HFF-Myc (cell line): ENCODE measurements around the gene ZNF521.

ENCODE experiments used
- DNase-seq: peaks from one replicate; pipeline ENCODE4 v3.0.0-alpha.2; 2011; ENCODE audit warnings: low read depth; ENCODE audit errors: extremely low read depth
- H3K4me3 ChIP-seq: replicated peaks from 2 replicates; pipeline ENCODE4 v1.5.1; 2011; ENCODE audit warnings: low read depth, mild to moderate bottlenecking, control low read depth, low read length
- TF ChIP-seq, protein P1 (sequence below): IDR thresholded peaks from 2 replicates; pipeline ENCODE4 v1.5.1; 2012; ENCODE audit warnings: mild to moderate bottlenecking, low read depth, low read length, control low read depth; ENCODE audit errors: missing control alignments

The ZNF521 gene

DNA sequence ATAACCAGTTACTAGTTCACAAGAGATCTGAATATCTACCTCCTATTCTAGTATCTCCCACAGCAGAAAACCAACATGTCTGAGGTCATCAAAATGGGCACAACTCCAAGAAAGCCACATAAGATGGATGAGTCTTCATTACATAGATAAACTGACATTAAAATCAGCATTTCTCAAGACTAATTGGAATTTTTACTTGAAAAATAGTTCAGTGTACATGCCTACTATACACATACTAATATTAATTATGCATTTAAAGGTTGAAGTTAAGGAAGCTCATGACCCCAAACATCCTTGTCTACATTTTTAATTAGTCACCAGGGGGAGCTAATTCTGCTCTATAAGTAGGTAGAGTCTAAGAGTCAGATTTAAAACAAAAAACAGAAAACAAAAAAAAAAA is 41.9 kb downstream of the ZNF521 start:
- no peak overlapping the region for H3K4me3 ChIP-seq
- no peak for DNase-seq
- TF ChIP-seq, protein P1, sequence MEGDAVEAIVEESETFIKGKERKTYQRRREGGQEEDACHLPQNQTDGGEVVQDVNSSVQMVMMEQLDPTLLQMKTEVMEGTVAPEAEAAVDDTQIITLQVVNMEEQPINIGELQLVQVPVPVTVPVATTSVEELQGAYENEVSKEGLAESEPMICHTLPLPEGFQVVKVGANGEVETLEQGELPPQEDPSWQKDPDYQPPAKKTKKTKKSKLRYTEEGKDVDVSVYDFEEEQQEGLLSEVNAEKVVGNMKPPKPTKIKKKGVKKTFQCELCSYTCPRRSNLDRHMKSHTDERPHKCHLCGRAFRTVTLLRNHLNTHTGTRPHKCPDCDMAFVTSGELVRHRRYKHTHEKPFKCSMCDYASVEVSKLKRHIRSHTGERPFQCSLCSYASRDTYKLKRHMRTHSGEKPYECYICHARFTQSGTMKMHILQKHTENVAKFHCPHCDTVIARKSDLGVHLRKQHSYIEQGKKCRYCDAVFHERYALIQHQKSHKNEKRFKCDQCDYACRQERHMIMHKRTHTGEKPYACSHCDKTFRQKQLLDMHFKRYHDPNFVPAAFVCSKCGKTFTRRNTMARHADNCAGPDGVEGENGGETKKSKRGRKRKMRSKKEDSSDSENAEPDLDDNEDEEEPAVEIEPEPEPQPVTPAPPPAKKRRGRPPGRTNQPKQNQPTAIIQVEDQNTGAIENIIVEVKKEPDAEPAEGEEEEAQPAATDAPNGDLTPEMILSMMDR, result no peak

DNA sequence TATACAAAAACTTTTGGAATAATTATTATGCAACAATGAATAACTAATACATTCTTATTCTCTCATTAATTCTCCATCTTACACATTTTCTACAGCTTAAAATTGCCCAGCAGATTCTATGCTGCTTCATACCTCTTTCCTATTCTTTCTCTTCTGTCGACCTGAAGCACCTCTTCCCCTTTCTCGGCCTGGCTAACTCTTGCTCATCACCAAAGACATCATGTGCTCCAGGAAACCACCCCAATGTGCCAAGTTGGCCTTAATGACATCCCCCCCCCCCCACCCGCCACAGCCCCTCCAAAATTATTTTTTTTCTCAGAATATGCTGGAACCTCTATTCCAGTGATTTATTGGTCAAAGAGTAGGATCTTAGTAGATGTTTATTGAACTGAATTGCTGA is 43.6 kb downstream of the ZNF521 start:
- TF ChIP-seq, protein P1, result no peak
- no peak overlapping the region for H3K4me3 ChIP-seq
- DNase-seq, result no peak

DNA sequence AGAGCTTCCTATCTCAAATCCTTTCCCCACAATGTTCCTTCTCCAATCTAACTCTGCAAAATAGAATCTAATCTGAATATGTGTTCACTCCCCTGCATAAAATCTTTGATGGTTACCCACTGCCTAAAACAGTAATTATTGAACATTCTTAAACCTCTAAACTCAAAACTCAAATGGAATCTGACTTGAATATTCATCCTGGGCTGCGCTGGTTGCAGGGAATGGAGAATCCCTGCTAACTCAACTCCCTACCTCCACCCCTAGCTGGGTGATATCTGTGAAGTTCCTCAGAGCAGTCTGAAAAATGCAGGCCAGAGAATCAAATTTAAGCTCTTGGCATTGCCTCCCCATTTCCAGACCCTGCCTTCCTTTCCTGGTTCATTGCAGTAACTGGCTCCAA is 44.8 kb downstream of the ZNF521 start:
- TF ChIP-seq, protein P1, result no peak
- DNase-seq, result no peak
- no peak overlapping the region for H3K4me3 ChIP-seq

DNA sequence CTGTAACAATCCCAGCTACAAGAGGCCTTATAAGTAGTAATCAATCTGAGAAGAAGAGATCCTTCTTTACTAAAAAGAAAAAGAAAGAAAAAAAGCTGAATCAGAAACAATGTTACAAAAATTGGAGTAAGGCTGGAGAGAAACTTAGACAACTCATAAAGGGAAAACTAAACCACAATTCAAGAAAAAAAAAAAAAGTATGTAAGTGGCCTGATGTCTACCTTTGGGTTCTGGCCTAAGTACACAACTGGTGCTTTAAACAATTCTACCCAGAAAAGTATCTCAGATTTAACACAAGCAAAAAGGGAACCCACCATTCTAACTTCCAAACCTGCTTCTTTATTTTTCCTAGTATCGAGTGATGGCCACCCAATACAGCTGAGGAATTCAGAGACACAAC is 45.3 kb downstream of the ZNF521 start:
- no peak for DNase-seq
- TF ChIP-seq, protein P1, result no peak
- no peak overlapping the region for H3K4me3 ChIP-seq

DNA sequence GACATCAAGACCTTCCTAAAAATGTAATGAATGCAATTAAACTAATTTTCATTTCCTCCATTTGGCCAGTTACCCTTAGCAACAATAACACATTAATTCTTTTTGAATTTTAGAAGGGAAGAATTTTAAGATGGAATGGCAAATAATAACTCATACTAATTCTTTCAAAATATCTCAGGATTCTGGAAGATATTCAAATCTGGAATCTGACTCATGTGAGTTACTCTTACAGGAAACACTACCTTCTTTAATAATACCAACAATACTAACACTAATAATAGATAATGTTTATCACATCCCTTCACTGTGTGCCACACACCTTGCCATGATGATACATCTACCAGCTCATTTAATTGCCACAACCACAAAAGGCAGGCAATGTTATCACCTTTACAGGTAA is 46.4 kb downstream of the ZNF521 start:
- no peak overlapping the region for H3K4me3 ChIP-seq
- no peak for DNase-seq
- TF ChIP-seq, protein P1, result no peak

DNA sequence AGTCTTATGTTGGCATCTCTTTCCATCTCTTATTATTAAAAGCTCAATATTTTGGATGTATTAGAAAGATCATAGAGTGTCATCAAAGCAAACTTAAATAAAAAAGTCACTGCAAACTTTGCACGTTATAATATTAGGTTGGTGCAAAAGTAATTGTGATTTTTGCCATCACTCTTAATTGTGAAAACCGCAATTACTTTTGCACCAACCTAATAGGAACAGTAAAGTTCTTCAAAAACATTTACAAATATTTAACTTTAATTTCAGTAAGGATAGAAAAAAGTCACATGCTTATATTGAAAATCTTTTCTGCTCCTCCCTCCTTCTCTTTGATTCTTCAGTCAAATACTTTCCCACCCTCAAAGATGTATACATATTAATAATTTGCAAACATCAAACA is 51.5 kb downstream of the ZNF521 start:
- no peak overlapping the region for H3K4me3 ChIP-seq
- TF ChIP-seq, protein P1, result no peak
- DNase-seq, result no peak
